Airway epithelial cell (primary cell): Measurements from ENCODE around the gene E2F8. TPM values are rescaled to one million over a fixed set of nuclear protein-coding genes. Genes with fewer than 3 reads are reported as not detected.

Experiments
- total RNA-seq: library from RNA; depleted of rRNA; stranded (reverse); fragments of >200 nt; gene quantifications from 2 replicates; pipeline ENCODE4 v1.2.3, GENCODE V29; 2015

Gene E2F8, protein sequence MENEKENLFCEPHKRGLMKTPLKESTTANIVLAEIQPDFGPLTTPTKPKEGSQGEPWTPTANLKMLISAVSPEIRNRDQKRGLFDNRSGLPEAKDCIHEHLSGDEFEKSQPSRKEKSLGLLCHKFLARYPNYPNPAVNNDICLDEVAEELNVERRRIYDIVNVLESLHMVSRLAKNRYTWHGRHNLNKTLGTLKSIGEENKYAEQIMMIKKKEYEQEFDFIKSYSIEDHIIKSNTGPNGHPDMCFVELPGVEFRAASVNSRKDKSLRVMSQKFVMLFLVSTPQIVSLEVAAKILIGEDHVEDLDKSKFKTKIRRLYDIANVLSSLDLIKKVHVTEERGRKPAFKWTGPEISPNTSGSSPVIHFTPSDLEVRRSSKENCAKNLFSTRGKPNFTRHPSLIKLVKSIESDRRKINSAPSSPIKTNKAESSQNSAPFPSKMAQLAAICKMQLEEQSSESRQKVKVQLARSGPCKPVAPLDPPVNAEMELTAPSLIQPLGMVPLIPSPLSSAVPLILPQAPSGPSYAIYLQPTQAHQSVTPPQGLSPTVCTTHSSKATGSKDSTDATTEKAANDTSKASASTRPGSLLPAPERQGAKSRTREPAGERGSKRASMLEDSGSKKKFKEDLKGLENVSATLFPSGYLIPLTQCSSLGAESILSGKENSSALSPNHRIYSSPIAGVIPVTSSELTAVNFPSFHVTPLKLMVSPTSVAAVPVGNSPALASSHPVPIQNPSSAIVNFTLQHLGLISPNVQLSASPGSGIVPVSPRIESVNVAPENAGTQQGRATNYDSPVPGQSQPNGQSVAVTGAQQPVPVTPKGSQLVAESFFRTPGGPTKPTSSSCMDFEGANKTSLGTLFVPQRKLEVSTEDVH
- total RNA-seq, result 2.1 and 3.2 TPM in 2 replicates

DNA sequence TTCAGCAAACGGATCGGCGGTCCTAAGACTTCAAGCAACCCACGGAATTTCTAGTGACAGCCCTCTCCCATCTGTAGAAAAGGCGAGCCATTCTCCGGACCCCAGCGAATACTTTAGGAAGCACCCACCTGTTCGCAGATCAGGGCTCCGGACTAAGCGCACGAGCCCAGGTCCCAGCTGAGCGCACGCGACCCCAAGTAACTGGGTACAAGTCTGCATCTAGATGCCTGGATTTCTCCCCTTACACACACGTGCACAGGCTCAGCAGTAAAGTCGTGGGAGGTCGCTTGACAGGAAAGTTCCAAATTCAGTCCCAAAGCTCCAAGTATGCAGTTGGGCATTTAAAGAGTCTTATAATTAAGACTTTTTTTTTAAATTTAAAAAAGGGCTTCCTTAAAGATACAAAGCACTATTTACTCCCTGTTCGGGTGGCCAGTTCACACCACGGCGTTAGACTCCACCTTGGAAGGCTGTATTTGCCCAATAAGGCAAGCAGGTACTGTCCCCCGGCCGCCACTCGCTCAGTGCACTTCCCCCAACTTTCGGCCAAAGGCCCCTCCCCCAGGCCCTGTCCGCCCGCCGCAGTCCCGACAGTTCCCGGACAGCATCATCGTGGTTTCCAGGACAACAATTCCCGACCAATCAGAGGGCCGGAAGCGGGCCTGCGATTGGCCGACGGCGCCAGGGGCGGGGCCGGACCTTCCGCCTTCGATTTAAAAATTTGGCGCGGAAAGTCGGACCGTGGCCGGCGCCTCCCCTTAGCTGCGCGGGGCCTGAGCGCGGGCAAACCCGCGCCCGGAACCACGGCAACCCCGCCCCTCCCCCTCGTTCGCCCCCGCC is at the start of gene E2F8:
Gene E2F8, minus strand, starts transcription at position 526 of the 840 bp plus-strand sequence. CDS start 824 bp downstream, outside the sequence.

GRCh38 chr11:19201737-19202605 is 38.8 kb downstream of the E2F8 start, which contains the start of gene CSRP3:
TSS of gene CSRP3 (minus strand) at chr11:19201983. CDS start at chr11:19192448, 9,535 bp downstream.

Other genes with a start within 250 kb of the E2F8 start
- gene MRGPRX2, start 180.2 kb downstream of the E2F8 start, total RNA-seq, result not detected in 2 replicates
- gene ZDHHC13, start 123.8 kb downstream of the E2F8 start, total RNA-seq, result 13.7 and 20.1 TPM in 2 replicates
- gene CSRP3, start 39.0 kb downstream of the E2F8 start, total RNA-seq, result not detected in 2 replicates